Adrenal gland (tissue), 12 donors: ENCODE data around the gene PKP3. TPM values are rescaled to one million over a fixed set of nuclear protein-coding genes. Genes with fewer than 3 reads are reported as not detected.

Source experiments
- DNase-seq, 7 donors: peaks; one replicate each; pipeline ENCODE4 v3.0.0-alpha.2; 2019 to 2020
- H3K27ac ChIP-seq, 5 donors: fragments of 200-600 bp; sonication (generic) in 4 of 5; 1 replicate in 3 of 5; 2 replicates in 2 of 5; pipeline versions ENCODE4 v1.5.1 to v1.8.0; 2016 to 2020; ENCODE audit warnings: mild to moderate bottlenecking in 1 of 5
- H3K27me3 ChIP-seq: fragments of 200-600 bp; 2 replicates; pipeline ENCODE4 v1.8.0; 2021
- H3K36me3 ChIP-seq, 2 donors: fragments of 200-600 bp; replicated peaks in 1 of 2; 1 replicate in 1 of 2; 2 replicates in 1 of 2; pipeline versions ENCODE4 v1.5.1 to v1.8.0; 2018 to 2022
- H3K4me1 ChIP-seq, 2 donors: fragments of 200-600 bp; replicated peaks in 1 of 2; 1 replicate in 1 of 2; 2 replicates in 1 of 2; pipeline versions ENCODE4 v1.5.1 to v1.8.0; 2018 to 2021
- H3K4me3 ChIP-seq, 4 donors: fragments of 200-600 bp; sonication (generic) in 3 of 4; one replicate each; pipeline ENCODE4 v1.5.1; 2016 to 2018
- H3K9me3 ChIP-seq, 3 donors: fragments of 200-600 bp; sonication (generic) in 1 of 3; replicated peaks in 1 of 3; 1 replicate in 2 of 3; 2 replicates in 1 of 3; pipeline versions ENCODE4 v1.5.1 to v1.8.0; 2016 to 2021
- POLR2A ChIP-seq, 2 donors: fragments of 450-650 bp; IDR thresholded peaks; one replicate each; pipeline ENCODE4 v1.6.1; 2017; ENCODE audit warnings: antibody characterized with exemption in 2 of 2, mild to moderate bottlenecking in 2 of 2, moderate library complexity in 1 of 2
- WGBS, 4 donors: extraction: QIAGEN DNeasy Blood & Tissue Kit in 2 of 4; methylation state at CpG; one replicate each; pipeline versions ENCODE4 v1.1.5 to v1.1.7; 2013 to 2017; 5-methylcytosine and 5-hydroxymethylcytosine counted together
- intact Hi-C, 2 donors: fragments of 100-400 bp; cut with DNase I; formaldehyde crosslinking; loops; one replicate each; pipeline versions ENCODE4 v1.14.1 to v1.15.0; 2022 to 2023
- polyA plus RNA-seq, 3 donors: library from polyadenylated mRNA; stranded (reverse); fragments of 200-250 nt in 2 of 3; fragments of 350-450 nt in 1 of 3; fragmentation: Illumina TruSeq in 1 of 3; extraction: RNeasy Lipid Tissue Mini Kit (QIAGEN cat#74804) in 1 of 3; gene quantifications; one replicate each; pipeline ENCODE4 v1.2.3, GENCODE V29; 2013 to 2014
- total RNA-seq, 9 donors: library from RNA; depleted of rRNA in 4 of 9; stranded (reverse); fragments of >200 nt in 4 of 9; fragments of 120-200 nt in 1 of 9; fragmentation: NEBNext Ultra II Directional in 1 of 9; extraction: Animal tissue kit (Norgen Biotek cat#: 25700) in 1 of 9; gene quantifications; one replicate each; pipeline versions ENCODE4 v1.1.0 to v1.2.4, GENCODE V29; 2013 to 2023
- TF ChIP-seq, protein P1 (sequence below), 6 experiments: fragments of 450-650 bp in 4 of 6; fragments of 200-600 bp in 2 of 6; sonication (generic) in 1 of 6; IDR thresholded peaks; 1 replicate in 5 of 6; 2 replicates in 1 of 6; pipeline versions ENCODE4 v1.5.1 to v1.8.0; 2016 to 2021; ENCODE audit warnings: antibody characterized with exemption in 6 of 6, mild to moderate bottlenecking in 2 of 6, moderate library complexity in 1 of 6
- donor health status: healthy with polysubstance abuse.
- donor health status: Bipolar disorder and iron deficiency.
- donor health status: DM: yes; HTN: yes; CAD: no.
- donor health status: DM: no; HTN: no; CAD: no.
- donor health status: DM: no; HTN: no; CAD: no.
- donor health status: DM: yes; HTN: yes; CAD: no.

The PKP3 gene
- total and polyA plus RNA-seq, 12 donors: 0.37 to 0.65 (median 0.55) TPM; not detected in 8

DNA sequence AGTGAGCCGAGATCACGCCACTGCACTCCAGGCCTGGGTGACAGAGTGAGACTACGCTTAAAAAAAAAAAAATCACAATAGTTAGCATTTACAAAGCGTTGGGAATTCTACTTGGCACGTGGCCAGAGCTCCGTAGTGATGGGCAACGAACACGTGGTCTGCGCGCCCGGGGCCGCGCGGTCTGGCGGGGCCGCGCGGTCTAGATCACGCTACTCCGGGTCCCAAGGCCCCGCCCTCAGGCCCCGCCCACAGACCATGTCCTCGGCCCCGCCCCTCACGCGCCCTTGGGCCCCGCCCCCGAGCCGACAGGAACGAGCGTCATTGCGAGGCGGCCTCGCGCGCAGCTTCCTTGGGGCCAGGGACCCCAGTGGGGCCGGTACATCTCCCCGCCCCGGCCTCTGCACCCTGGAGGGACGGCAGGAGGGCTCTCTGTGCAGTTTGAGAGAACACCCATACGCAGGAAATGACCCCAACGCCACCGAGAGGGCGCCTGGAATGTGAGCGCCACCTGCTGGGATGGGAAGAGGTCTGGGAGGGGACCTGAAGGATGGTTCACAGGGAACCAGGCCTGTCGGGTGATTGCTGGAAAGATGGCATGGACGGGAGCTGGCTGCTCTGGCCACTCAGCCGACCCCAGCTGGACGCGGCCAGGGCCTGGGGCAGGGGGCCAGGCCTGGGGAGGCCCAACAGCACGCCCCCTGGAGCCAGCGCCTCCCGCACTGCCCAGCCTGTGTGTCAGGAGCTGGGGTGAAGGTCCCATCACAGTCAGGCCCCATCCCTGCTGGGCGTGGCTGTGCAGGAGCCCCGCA, 54.1 kb downstream of the PKP3 start:
- intact Hi-C loops: loop anchor here in 1 of 2 donors (10.0 kb wide), 1 partner anchor 153 kb away; the partner anchor contains the start of gene IFITM5
- Histone ChIP-seq H3K4me3 (peak overlapping the region in 3 of 4 donors; percentile 27 to 59 (median 39)), H3K27me3 (no peaks in the 10 kb centered on the region), H3K36me3 (peaks cover 0 to 4% of the 10 kb centered on the region in 2 donors), H3K27ac (peak overlapping the region; percentile 65 to 94 (median 92)), H3K4me1 (peaks cover 17 to 25% of the 10 kb centered on the region in 2 donors), H3K9me3 (no peaks in the 10 kb centered on the region)
- WGBS, 4 donors: 3 to 16% (median 5%) methylated on average over 9 to 55 of the region's 55 CpGs
- peak; percentile 74 to 77 for TF ChIP-seq POLR2A (IDR thresholded peaks at IDR 0.05)
- TF ChIP-seq, protein P1, sequence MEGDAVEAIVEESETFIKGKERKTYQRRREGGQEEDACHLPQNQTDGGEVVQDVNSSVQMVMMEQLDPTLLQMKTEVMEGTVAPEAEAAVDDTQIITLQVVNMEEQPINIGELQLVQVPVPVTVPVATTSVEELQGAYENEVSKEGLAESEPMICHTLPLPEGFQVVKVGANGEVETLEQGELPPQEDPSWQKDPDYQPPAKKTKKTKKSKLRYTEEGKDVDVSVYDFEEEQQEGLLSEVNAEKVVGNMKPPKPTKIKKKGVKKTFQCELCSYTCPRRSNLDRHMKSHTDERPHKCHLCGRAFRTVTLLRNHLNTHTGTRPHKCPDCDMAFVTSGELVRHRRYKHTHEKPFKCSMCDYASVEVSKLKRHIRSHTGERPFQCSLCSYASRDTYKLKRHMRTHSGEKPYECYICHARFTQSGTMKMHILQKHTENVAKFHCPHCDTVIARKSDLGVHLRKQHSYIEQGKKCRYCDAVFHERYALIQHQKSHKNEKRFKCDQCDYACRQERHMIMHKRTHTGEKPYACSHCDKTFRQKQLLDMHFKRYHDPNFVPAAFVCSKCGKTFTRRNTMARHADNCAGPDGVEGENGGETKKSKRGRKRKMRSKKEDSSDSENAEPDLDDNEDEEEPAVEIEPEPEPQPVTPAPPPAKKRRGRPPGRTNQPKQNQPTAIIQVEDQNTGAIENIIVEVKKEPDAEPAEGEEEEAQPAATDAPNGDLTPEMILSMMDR (IDR thresholded peaks at IDR 0.05): peak; percentile 52 to 92 (median 83)
- DNase-seq: peak; percentile 93 to 98 (median 96)

DNA sequence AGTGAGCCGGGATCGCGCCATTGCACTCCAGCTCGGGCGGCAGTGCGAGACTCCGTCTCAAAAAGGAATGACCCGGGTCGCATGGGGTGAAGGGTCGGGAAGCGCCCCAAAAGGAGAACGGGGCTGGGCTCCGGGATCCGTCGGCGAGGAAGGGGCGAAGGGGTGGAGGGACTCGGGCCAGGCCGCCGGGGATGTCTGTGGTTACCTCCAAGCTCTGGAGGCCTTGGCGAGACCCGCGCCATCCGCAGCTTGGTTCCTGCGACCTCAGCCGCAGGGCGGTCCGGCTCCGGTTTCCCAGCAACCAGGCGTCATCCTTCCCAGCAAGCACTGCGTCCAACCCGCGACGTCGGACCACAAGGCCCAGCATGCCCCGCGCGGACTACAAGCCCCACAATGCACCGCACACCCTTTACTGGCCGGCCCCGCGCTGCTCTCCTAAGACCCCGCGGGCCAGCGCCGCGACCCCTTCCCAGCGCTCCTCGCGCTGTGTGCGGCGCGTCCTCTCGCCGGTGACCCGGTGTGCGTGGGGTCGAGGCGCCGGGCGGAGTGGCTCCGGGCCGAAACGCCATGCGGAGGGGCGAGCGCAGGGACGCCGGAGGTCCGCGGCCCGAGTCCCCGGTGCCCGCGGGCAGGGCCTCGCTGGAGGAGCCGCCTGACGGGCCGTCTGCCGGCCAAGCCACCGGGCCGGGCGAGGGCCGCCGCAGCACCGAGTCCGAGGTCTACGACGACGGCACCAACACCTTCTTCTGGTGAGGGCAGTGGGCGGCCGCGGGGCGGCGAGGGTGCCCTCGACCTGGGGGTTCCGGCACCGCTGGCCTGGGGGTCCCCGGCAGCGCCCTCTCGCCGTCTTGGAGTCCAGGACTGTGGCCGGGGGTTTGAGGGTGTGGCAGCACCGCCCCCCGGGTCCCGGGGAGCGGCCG, 56.1 kb downstream of the PKP3 start, which contains the start of gene PTDSS2:
PTDSS2 (plus strand) TSS at position 391 of the 920 bp plus-strand sequence; CDS start at position 568, 177 bp downstream.
- peak; percentile 95 to 99 (median 97) for DNase-seq
- H3K4me1 ChIP-seq: peaks cover 17 to 29% of the 10 kb centered on the region in 2 donors
- peaks cover 0 to 4% of the 10 kb centered on the region in 2 donors for H3K36me3 ChIP-seq
- no peaks in the 10 kb centered on the region for H3K9me3 ChIP-seq
- WGBS, 4 donors: 0 to 2% (median 1%) methylated on average over 11 to 107 of the region's 108 CpGs
- H3K4me3 ChIP-seq: peak within 1 kb of the TSS; percentile 51 to 95 (median 65)
- intact Hi-C loops: loop anchor here (5.0 to 10.0 kb wide), 3 partner anchors 52 to 155 kb away; partner anchors contain the start of genes IFITM5 (in 1 of the 2) and RNH1 (in 1 of the 2)
- H3K27me3 ChIP-seq: no peaks in the 10 kb centered on the region
- TF ChIP-seq, protein P1 (IDR thresholded peaks at IDR 0.05): peak in 1 of 6 experiments; percentile 22
- peak; percentile 62 to 79 for TF ChIP-seq POLR2A (IDR thresholded peaks at IDR 0.05)
- peak within 1 kb of the TSS; percentile 23 to 92 (median 71) for H3K27ac ChIP-seq

DNA sequence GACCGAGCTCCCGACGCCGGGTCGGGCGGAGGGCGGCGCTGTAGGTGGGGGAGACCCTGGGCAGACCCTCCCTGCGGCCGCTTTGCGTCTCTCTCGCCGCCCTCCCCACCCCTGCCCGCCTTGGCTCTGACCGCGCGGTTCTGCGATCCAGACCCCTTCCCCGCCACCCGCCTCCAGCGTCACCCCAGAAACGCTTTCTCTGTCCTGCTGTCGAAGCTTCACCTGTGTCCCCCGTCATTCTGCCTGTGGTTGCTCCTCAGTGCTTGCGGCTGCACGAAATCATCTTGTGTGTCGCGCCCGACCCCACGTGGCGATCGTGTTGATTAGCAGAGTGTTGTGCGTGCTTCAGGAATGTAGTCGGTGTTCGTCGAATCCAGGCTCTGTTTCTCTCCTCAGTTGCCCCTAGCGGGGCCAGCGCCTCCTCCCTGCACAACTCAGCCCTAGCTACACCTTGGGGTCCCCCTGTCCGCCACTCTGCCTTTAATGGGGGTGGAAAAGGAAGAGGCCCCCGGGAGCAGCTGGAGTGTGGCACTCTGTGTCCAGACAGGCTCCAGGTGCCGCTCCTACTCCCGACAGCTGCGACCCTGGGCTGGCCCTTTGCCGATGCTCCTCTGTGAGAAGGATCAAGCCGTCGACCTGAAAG, 56.9 kb downstream of the PKP3 start:
- TF ChIP-seq, protein P1 (IDR thresholded peaks at IDR 0.05): peak in 1 of 6 experiments; percentile 11
- peak in 1 of 2 donors; percentile 40 for TF ChIP-seq POLR2A (IDR thresholded peaks at IDR 0.05)
- Histone ChIP-seq H3K27me3 (no peaks in the 10 kb centered on the region), H3K9me3 (no peaks in the 10 kb centered on the region), H3K27ac (peak overlapping the region in 4 of 5 donors; percentile 70 to 92 (median 80)), H3K4me1 (peaks cover 17 to 36% of the 10 kb centered on the region in 2 donors), H3K4me3 (peak overlapping the region; percentile 51 to 95 (median 65)), H3K36me3 (peaks cover 0 to 4% of the 10 kb centered on the region in 2 donors)
- intact Hi-C loops: loop anchor here (5.0 to 10.0 kb wide), 2 partner anchors 51 to 54 kb away; partner anchors contain the start of gene RNH1 (in 1 of the 2)
- DNase-seq: peak; percentile 60 to 88 (median 77)
- 1 to 4% (median 2%) methylated on average over 17 to 46 of the region's 46 CpGs for WGBS, 4 donors
